Measurements from ENCODE around the gene KDM2A. TPM values are rescaled to one million over a fixed set of nuclear protein-coding genes. Genes with fewer than 3 reads are reported as not detected.
A peak's percentile ranks its signal among the peaks of the same experiment; 100 is the strongest.

The KDM2A gene
- total and polyA plus RNA-seq, 2 of the 13 experiments (the other 11 are each of a cell fraction or from before 2014, with no cell fraction given) = 31.3 to 31.4 TPM

- TF ChIP-seq MAFK (conservative IDR thresholded peaks at IDR 0.05 in 1 of 2, IDR thresholded peaks at IDR 0.05 in 1 of 2; ENCODE audit: low read length in 2 of 2) = no peak
These were observed 164.5 kb downstream of the KDM2A start (continued) for GRCh38 chr11:67283481-67283963.

DNA sequence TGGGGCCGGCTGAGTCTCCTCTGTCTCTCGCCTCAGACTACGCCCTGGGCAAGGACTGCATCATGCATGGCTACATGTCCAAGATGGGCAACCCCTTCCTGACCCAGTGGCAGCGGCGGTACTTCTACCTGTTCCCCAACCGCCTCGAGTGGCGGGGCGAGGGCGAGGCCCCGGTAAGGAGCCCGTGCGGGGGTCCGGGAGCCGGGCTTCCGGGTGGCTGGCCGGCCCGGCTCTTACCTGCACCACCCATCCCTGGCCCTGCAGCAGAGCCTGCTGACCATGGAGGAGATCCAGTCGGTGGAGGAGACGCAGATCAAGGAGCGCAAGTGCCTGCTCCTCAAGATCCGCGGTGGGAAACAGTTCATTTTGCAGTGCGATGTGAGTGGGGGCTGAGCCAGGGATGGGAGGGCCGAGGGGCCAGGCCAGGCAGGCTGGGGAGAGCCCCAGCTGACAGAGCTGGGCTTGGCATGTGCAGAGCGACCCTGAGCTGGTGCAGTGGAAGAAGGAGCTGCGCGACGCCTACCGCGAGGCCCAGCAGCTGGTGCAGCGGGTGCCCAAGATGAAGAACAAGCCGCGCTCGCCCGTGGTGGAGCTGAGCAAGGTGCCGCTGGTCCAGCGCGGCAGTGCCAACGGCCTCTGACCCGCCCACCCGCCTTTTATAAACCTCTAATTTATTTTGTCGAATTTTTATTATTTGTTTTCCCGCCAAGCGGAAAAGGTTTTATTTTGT, 165.9 kb downstream of the KDM2A start:
- WGBS (ENCODE audit: low lambda C conversion rate) = 94% methylated on average over 31 of the region's 45 CpGs
- no peak overlapping the region for H3K27ac ChIP-seq (ENCODE audit: extremely low read length, insufficient read depth, low read length)
- TF ChIP-seq ZNF3 (CRISPR knock-in tag; IDR thresholded peaks at IDR 0.05) (no peak), RBFOX2 (IDR thresholded peaks at IDR 0.05; ENCODE audit: low read depth, low read length) (peak; percentile 20; the same call in 1 of the 2 replicates), RBM22 (optimal IDR thresholded peaks at IDR 0.05; ENCODE audit: low read length) (no peak)
- no peak for ATAC-seq
- peaks cover 4% of the 10 kb centered on the region for H3K79me2 ChIP-seq (ENCODE audit: insufficient read depth, low read length)
- no peaks in the 10 kb centered on the region for H3K9me3 ChIP-seq (ENCODE audit: low read length)
- intact Hi-C loops (cut with micrococcal nuclease; ENCODE audit: unreplicated experiment) = no loop called here
- no peak overlapping the region for H3K4me2 ChIP-seq (ENCODE audit: low read depth, low read length)
- CTCF ChIA-PET (ENCODE audit: low intra/inter-chr PET ratio, low total read pairs) = no interaction called here
- no peak for FAIRE-seq
- H4K20me1 ChIP-seq (ENCODE audit: insufficient read depth, low read length) = no peaks in the 10 kb centered on the region
- BruUV-seq (replicated peaks) = no TSS peak
- DNase-seq (ENCODE audit: low spot score) = no peak
- no peaks in the 10 kb centered on the region for H3K27me3 ChIP-seq (ENCODE audit: control insufficient read depth in 1 of 2, insufficient read depth in 2 of 2, low read length in 2 of 2)
- POLR2A ChIA-PET = no interaction called here
- peaks cover 21% of the 10 kb centered on the region for H3K4me1 ChIP-seq (ENCODE audit: insufficient read depth, low read length)
- peaks cover 31 to 56% of the 10 kb centered on the region in 2 experiments; a peak in 4 of 5 replicates for H3K36me3 ChIP-seq (replicated peaks in 1 of 2; ENCODE audit: control insufficient read depth in 1 of 2, insufficient read depth in 2 of 2, low read length in 2 of 2)
- no peak overlapping the region for H3K4me3 ChIP-seq (replicated peaks in 1 of 3; ENCODE audit: insufficient read depth in 1 of 3, low read depth in 2 of 3, low read length in 3 of 3)
- in situ Hi-C loops (cut with HindIII; ENCODE audit: extremely low pct_ligation_motif_present, low pct_unique_long_range_greater_than_20kb) = no loop called here
- no peak overlapping the region for H3K9ac ChIP-seq (ENCODE audit: insufficient read depth, low read depth, low read length)
- no peak overlapping the region for H2AFZ ChIP-seq (ENCODE audit: low read length)
